ENCODE data around the gene DDX31.

DDX31 gene

DNA sequence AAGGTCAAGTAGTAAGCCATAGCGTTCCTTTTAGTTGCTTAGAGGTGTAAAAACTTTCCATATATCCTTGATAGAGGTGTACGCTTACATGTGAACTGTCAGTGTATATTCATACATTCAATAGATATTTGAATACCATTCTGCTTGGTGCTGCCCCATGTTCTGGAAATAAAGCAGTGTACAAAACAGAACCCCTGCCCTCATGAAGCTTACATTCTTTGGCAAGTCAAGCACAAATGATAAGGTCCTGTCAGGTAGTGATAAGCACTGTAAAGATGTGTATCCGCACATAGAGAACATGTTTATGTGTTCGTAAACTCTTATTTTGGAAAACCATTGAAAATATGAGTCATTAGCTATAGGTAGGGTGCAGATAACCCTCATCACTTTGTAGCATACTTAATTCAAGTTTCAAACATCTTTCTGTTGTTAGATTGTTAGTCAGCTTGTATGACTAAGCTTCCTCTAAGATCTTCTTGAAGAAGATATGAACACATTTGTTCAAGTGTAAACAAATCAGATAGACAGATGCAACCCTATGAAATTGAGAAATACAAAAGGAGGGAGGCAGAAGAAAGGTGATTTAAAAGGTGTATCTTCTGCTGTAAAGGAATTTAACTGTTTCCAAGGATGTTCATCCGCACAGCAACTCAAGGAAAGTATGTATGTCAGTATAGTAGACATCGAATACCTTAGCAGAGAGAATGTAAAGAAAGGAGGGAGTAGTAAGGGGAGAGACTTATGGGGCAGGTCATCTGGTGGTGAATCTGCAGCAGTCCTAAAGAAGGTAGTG lies 2.0 kb upstream of the DDX31 start:
- no peak for DNase-seq

DNA sequence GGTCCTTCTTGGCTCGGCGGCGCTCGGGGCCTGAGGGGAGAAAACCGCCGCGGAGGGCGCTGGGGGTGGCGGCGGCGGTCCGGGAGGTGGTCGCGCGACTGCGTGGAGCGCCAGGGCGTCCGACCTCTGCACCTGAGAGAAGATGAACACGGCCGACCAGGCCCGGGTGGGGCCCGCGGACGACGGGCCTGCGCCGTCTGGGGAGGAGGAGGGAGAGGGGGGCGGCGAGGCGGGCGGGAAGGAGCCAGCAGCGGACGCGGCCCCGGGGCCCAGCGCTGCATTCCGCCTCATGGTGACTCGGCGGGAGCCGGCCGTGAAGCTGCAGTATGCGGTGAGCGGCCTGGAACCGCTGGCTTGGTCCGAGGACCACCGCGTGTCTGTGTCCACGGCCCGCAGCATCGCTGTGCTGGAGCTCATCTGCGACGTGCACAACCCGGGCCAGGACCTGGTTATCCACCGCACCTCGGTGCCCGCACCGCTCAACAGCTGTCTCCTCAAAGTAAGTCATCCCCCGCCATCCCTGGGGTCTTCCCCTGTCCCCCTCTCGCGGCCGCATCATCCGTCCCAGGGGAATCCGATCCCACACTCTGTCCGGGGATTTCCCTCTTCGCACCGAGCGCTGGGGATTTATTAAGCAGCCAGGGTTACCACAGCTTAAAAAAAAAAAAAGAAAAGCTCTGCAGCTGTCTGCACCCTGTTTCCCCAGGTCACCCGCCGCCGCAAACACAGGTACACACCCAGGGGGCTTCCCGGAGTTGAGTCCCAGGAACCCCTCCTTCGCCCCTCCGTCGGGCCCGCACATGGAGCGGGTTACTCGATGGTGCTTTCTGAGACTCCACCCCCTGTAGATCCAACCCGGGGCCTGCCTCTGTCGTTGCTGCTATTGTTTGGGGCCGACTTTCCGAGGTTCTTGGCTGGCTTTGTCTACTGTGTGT lies 941 bp upstream of the DDX31 start, which contains the start of gene GTF3C4:
Gene GTF3C4, plus strand, starts transcription at position 8 of the 935 bp plus-strand sequence. Its CDS starts 135 bp downstream, at position 143.
- no peak for DNase-seq

DNA sequence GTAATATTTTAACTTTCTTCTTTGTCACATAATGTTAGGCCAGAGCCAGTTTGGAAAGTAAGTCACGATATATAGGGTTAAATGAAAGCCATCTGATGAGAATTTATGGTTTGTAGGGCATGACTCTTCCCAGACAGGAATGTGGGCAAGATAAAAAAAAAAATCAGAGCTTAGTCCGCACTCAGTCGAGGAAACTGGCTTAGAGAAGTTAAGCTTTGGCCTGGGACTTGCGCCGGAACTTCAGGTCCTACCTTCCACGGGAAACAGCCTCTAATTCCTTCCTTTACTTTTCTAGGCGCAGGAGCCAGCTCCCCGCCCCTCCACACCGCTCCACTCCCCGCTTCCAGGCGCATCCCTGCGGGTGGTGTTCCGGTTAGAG lies 475 bp downstream of the DDX31 start:
- no peak for DNase-seq

DNA sequence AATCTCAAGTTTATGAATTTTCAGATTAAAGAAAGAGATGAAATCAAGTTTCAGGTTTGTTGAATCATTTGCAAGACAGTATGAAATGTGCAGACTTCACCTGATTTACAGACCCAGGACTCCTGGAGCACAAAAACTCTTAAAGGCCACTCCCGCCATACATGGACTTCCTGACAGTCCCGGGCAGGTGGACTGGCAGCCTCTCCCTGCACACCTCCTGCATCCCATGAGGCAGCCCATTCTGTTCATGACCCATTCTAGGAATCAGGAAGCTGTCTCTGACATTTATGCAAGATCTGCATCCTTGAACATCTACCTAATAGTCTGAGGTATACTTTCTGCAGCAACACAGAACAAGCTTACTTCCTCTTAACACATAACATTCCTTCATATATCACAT lies 5.9 kb downstream of the DDX31 start:
- no peak for DNase-seq

DNA sequence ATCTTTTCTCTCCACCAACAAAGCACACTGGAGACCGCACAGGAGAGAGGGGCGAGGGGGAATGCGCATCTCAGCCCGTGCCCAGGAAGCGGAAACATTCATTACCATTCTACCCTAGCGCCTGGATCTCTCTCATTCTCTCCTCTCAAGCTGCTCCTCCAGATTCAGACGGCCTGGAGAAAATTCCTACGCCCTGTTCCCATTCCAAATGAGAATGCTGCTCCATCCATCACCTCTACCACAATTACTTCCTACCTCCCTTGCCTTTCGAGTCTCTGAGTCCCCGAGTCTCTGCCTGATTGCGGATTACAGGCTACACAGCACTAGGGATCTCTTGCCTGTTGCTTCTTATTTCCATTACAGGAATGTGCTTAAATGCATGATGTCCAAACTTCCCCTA lies 6.7 kb downstream of the DDX31 start:
- DNase-seq, result no peak

DNA sequence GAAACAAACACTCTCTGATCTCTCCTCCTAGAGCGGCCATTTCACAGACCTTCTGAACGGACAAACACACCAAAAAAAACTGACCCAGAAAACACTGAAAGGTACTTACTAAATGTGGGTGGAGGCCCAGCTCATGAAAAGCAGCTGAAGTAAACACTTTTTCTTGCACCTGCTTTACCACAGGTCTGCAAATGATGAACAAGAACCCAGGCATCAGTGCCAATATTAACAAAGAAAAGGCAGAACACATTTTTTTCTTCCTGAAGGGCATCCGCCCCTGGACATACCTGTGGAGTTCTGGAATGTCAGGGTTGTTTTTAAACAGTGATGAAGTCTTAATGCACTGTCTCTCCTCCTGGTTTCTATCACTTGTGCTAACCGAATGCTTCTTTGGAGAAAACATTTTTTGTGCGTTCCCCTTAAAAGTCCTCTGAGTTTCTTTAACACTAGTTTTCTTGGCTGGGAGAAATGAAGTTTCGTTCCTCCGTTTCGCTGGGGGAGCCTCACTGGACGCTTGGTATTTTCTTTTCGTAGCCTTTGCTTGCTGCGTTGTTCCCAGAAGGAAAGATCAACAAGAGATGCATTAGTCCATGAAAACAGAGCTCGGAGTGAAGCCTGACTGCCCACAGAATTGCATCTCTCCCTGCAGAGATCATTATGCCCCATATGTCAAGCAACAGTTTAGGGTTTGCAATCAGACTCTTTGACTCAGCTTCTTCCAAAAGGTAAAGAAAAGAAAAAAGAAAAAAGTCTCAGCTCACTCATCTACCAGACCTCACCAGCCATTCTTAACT lies 7.4 kb downstream of the DDX31 start:
- no peak for DNase-seq

DNA sequence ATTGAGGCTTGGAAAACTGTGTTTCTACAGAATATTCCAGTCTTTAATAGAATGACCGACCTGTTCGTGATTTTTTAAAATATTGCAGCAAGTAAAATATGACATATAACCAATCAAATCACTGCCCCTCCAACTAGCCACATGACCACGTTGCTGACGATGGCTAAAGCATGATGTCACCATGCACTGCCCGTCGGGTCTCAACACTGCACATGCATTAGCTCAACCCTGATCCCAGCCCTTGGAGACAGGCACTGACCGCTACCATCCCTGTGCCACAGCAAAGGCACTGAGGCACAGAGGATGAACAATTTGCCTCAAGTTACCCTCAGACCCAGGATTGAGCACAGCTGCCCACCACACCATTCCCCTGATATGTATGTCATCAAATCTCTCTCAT lies 13.5 kb downstream of the DDX31 start:
- no peak for DNase-seq

DNA sequence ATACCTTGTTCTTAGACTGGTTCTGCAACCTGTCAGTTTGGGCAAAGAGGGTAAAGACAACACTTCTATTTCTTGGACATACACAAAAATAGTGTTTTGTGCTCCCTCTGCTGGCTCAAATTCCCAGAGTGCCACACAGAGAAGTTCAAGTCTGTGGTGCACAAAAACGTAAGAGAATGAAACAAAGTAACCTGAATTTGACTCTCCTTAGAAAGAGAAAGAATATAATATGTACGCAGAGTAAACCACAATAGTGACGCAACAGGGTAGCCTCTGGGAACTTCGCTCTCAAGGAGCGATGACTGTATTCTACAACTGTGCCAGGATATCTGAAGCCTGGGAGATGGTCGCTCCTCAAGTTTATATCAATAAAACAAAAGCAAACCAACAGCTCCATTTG lies 18.5 kb downstream of the DDX31 start:
- DNase-seq, result no peak

DNA sequence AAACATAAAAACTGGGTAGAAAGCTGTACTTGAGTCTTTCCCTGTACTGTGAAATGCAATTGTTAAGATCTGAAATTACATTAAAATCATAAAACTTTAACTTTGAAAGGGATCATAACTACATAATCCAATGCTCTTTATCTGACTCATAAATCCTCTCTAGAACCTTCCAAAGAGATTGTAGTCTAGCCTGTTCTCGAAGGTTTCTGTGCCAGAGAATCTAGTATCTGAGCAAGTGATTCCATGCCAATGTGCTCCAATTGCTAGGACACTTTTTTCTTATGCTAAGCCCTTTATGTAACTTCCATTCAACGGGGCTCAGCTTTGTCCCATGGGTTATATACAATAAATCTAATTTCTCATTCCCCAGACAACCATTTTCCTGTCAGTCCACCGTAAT lies 21.1 kb downstream of the DDX31 start:
- no peak for DNase-seq

DNA sequence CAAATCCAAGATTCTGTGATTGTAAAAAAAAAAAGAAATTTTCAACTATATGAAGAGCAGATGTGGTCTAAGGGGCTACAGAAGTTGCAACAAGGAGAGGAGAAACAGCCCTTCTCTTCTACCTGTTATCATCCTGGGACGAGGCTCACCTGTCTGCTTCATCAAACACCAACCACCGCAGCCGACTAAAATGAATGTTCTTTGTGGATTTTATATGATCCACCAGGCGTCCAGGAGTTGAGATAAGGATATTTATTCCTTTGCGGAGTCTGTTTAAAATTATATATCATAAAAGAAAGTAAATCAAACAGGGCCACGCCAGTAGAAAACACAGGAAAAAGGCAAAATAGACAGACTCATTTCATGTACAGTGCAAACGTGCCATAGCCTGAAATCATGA lies 21.5 kb downstream of the DDX31 start:
- no peak for DNase-seq

DNA sequence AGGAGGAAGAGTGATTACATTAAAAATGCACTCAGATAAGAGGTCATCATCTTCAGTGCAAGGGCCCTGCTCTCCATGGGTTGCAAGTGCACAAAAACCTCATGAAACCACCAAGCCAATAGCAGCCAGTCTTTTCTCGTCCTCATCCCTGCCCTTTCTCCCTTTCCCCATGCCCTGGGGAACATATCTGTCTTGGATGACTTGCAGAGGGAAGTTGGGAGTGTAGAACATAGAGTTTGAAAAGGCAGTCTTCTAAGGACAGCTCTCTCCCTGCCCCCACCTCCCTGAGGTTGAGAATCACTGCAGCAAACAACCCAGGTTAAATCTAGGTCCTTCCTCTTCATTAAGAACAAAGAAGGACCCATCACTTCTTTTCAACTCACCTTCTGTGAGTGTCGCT lies 22.0 kb downstream of the DDX31 start:
- DNase-seq, result no peak

DNA sequence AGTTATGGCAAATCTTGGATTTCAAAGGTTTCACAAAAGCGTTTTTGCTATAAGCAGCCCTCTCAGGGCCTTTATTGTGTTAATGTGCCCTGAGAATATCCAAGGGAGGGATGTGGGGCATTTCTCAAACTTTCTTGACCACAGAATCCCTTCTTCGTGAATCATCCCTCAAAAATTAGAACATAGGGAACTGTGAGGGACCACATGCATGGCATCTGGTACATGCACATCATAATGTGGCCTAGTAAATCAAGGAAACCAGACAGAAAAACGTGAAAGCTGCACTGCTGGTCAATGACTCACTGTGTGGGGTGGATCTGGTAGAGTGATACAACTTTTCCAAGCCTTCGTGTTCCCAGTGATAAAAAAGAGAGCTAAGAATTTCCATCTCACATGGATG lies 22.4 kb downstream of the DDX31 start:
- DNase-seq, result no peak

DNA sequence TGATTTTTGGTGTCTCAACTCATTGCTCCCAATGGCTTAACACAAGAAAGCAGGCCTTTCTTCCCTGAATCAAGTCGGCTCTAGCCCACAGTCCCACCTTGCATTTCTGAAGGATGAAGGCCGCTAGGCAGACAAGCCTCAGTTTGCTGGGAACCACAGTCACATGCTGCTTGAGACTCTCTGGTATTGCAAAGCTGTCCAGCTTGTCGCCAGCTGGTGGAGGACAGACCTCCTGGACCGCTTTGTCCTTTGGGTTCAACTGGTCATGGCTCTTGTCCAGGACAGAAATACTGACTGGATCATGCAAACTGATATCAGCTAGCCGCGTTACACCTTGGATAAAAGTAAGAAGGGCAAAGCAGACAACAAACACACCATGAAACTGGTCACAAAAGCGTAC lies 23.1 kb downstream of the DDX31 start:
- DNase-seq, result no peak

DNA sequence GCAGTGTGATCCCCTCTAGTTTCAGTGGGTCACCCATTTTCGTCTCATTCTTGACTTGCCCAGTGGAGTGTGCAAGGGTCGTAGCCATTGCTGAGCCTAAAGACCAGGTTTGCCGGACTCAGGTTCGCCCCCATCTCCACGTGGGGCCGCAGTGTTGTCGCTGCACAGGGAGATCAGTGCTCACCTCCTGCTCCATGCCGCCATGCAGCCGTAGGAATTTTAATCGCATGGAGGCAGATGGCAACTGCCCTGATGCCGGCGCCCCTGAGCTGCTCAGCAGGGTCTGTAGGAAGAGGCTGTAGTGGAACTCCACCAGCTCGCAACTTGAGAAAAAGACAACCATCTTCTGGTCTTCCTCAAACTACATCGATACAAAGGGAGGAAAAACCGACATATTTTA lies 24.1 kb downstream of the DDX31 start:
- no peak for DNase-seq

DNA sequence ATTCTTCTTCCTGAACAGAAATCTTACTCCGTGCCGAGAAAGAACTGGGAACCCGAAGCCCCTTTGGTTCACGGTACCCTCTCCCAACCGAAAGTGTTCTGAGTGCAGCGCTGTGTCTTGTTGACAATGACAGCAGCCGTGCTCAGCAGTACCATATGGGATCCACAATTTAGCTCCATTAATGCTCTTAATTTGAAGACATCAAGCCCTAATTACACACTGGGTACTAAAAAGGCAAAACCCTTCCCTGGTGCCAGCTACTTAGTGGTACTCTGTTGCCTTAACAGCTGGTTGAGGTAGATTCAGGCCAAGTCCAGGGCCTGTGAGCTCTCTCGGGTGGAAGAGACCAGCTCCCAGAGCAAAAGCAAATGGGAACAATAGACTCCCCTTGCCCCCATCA lies 24.5 kb downstream of the DDX31 start:
- no peak for DNase-seq

DNA sequence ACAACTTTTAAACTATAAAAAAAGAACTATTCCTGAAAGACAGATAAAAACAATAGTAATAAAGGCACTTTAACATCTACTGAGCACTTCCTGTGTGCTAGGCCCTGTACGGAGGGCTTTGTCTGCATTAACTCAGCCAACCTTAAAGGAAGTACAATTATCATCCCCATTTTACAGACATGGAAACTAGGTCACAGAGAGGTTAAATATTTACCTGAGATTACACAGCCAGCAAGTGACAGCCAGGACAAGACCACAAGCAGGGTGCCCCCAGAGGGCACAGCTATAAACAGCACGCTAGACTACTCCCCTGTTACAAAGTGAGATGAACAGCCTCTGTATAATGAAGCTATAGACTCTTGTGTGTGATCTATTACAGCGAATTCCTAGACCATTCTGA lies 25.5 kb downstream of the DDX31 start:
- DNase-seq, result no peak

DNA sequence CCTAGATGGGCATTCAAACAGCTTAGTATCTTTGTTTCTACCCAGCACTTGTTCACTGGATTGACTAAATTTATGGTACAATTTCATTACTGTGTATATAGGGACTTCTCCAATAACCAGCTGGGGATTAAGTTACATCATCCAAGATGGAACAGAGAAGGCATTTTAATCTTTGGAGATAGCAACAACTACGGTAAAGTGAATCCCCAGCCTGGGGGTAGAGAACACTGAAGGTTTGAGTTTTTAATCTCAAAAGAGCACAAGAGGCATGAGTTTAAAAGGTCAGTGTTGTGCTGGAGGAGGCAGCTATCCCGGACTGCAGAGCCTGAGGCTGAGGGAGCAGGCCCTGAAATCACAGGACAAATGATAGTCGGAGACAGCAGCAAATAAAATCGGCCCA lies 28.6 kb downstream of the DDX31 start:
- no peak for DNase-seq

DNA sequence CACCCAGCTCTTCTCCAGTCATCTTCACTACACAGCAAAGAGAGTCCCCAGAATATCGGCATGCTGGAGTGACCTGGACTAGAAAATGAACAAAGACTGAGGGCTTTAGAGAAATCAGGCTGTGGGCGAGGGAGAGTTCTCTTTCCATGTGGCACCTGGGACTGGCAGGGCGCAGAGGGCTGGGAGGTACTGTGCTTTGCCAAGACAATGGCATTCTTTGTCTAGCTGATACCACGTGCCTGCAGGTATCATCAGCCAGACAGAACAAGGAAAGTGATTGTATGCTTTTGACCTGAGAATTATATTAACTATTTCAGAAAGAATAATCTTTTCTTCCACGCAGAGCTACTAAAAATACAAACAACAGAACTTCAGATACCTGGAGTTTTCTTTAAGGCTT lies 30.5 kb downstream of the DDX31 start:
- no peak for DNase-seq

DNA sequence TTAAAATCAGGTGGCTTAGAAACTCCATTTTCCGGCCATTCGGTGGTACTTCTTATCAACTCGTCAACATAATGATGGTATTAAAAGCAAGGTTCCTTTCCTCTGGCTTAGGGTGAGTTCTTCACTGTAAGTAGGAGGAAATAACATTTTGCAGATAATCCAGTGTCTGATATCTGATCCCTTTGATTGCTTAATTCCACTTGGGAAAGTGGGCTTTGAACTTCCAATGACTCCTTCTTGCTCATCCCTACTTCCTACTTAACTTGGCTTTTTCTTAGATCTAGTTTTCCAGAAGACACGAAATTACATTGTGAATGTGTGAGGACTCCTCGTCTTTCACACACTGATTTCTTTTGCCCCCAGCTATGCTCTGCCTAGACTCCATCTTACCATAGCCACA lies 31.5 kb downstream of the DDX31 start:
- no peak for DNase-seq

DNA sequence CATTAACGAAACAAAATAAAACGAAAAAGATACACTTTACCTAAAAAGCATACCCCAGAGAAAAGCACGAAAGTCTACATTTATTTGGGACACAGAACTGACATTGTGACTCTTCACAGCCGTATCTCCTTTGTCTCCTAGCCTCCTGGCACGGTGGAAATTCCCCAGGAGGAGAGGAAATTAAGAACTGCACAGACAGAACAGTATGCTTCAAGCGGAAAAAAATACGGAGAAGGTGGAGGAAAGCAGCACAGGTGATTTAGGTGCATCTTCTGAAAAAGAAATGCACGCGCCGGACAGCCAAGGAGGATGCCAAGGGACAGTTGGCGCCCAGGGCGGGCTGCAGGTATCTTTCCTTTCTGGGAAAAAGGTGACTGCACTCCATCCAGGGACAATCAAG lies 32.0 kb downstream of the DDX31 start:
- DNase-seq, result no peak

DNA sequence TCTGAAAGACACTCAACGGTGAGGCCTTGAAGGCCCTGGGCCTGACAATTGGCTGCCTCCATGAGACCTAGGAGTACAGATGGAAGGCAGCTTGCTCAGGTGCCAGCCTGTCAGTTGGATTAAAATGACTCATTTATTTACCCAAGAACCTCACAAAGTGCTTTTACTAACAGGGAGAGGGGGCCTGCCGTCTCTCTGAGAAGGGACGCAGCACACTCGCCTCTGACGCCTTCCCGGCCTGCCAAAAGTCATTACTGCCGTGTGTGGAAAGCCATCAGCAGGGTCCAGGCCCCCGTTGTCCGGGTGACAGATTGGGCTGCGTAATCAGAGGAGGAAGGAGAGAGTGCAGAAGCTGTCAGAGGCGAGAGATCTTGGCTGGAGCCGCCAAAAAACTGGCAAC lies 32.4 kb downstream of the DDX31 start:
- DNase-seq, result peak; percentile 76

DNA sequence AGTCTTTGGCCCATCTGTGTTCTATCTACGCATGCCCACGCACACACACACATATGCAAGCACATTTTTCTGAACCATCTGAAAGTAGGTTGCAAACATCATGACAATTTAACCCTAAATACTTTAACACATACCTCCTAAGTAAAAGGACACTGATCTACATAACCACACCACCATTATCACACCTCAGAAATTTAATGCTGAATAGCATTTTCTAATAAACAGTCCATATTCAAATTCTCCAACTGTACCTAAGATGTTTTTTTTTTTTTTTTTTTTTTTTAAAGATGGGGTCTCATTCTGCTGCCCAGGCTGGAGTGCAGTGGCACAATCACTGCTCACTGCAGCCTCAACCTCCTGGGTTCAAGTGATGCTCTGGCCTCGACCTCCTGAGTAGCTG lies 35.5 kb downstream of the DDX31 start:
- DNase-seq, result no peak

DNA sequence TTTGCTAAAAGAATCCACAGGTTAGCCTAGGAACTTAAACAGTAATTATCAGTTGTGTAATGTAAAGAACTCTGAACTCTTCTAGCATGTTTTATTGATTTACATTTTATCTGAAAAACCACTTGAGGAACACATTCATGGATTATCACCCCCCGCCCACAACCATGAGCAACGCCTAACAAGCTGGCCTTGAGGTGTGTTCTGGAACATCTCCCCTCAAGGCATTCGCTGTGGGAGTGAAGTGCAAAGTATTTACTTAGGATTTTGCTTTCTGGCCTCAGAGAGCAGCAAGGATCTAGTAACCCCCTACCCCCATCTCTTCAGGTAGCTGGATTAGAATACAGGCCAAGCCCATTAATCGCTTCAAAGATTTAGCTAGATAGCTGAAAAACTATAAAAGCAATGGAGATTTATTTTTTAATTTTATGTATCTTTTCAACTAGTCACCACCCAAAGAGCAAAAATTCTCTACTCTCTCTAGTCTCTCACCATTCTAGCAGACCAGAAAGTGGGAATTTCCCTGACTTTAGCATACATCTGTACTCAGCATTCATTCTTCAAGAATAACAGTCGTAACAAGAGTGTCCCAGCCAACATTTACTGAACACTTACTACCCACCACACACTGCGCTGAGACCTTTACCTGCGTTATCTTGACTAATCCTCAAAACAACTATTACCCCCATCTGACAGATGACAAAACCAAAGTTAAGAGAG lies 37.2 kb downstream of the DDX31 start:
- DNase-seq, result no peak

Data from SHP77 treated with DMSO at 0.1 percent for 48 hours (cell line).